ENCODE data around the gene HBEGF. TPM values are rescaled to one million over a fixed set of nuclear protein-coding genes. Genes with fewer than 3 reads are reported as not detected.

HBEGF gene
- total RNA-seq, 4 donors from 2014 or later = 5.8 to 13.0 (median 12.6) TPM

DNA sequence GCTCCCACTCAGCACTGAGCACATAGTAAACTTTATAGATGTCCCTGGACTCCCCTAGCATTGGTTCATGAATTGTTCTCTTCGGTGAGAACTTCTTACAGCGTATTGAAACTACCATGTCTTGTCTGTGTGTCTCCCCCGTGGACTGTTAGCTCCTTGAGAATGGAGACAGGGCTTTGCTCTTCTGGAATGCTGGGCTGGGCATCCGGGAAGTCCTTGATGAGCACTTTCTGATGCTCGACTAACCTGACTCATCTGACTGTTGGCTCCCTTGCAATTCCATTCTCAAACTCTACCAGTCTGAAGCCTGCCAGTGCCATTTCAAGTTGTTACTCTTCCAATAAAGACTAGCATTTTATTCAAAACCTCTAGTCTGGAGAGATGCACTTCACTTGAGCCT, 28.5 kb downstream of the HBEGF start:
- intact Hi-C loops (cut with DNase I) = no loop called here

DNA sequence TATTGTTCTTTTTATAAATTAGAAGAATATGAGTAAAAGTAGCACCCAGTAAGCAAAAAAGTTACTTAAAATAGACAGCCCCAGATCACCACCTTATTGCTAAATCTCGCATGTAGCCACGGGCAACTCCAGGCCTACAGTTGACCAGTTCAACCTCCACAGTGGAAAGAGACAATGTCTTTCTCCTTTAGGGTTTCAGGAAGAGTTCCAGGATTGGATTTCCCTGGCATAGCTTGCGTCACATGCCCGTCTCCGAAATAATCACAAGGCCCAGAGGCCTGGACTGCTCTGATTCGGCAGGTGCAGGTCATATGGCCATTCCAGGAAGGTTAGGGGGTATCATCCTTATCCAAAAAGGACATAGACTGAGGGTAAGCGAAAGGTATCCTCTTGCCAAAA, 33.6 kb downstream of the HBEGF start:
- intact Hi-C loops (cut with DNase I) = no loop called here

More for the DNA sequence above, 28.5 kb downstream of the HBEGF start:
- TF ChIP-seq, protein P1, sequence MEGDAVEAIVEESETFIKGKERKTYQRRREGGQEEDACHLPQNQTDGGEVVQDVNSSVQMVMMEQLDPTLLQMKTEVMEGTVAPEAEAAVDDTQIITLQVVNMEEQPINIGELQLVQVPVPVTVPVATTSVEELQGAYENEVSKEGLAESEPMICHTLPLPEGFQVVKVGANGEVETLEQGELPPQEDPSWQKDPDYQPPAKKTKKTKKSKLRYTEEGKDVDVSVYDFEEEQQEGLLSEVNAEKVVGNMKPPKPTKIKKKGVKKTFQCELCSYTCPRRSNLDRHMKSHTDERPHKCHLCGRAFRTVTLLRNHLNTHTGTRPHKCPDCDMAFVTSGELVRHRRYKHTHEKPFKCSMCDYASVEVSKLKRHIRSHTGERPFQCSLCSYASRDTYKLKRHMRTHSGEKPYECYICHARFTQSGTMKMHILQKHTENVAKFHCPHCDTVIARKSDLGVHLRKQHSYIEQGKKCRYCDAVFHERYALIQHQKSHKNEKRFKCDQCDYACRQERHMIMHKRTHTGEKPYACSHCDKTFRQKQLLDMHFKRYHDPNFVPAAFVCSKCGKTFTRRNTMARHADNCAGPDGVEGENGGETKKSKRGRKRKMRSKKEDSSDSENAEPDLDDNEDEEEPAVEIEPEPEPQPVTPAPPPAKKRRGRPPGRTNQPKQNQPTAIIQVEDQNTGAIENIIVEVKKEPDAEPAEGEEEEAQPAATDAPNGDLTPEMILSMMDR (IDR thresholded peaks at IDR 0.05) = no peak
- TF ChIP-seq POLR2A (IDR thresholded peaks at IDR 0.05) = no peak
- Histone ChIP-seq H3K27me3 (no peaks in the 10 kb centered on the region), H3K4me1 (peaks cover 24 to 49% of the 10 kb centered on the region in 2 donors), H3K9me3 (no peaks in the 10 kb centered on the region), H3K4me3 (replicated peaks in 1 of 3) (no peak overlapping the region), H3K36me3 (no peaks in the 10 kb centered on the region), H3K27ac (peak overlapping the region in 1 of 3 donors; percentile 57)
- DNase-seq = peak; percentile 36 to 51
- 48 to 53% methylated on average over 5 of the region's 5 CpGs for WGBS, 2 donors

DNA sequence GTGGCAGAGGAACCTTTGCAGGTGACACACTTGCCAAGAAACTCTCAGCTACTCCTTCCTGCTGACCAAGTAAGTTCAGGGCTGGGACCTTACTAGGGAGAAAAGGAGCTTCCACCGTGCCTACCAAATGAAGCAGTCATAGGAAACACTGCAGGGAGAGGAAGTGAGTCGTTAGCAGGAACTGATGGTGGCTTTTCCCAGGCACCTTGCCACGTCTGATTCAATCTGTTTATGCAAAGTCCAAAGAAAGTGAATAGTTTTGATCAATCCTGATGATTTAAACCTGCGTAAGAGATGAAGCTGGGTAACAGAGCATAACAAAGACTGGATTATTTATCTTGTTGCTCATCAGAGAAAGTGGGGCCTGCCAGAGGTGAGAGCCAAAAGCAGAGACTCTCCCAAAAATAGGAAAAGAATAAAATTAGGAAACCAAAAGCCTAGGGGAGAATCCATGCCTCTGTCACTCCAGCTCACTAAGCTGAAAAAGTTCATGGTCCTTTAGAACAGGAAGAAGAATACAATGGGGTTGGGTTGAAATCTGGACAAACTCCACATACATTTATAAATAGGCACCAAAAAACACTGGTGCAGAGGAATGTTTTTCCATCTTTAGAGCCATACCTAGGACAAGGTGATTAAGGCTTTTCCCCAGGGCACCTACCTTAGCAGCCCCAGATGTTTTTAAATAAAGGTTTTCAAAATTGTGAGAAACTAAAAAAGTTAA, 34.2 kb downstream of the HBEGF start:
- peak overlapping the region; percentile 29 to 78 (median 66) for H3K27ac ChIP-seq
- no peak overlapping the region for H3K4me3 ChIP-seq (replicated peaks in 1 of 3)
- no peaks in the 10 kb centered on the region for H3K27me3 ChIP-seq
- DNase-seq = no peak
- H3K36me3 ChIP-seq = no peaks in the 10 kb centered on the region
- TF ChIP-seq POLR2A (IDR thresholded peaks at IDR 0.05) = no peak
- TF ChIP-seq, protein P1 (IDR thresholded peaks at IDR 0.05) = no peak
- 22 to 50% methylated on average over 4 of the region's 4 CpGs for WGBS, 2 donors
- H3K9me3 ChIP-seq = no peaks in the 10 kb centered on the region
- intact Hi-C loops (cut with DNase I) = no loop called here
- peaks cover 22 to 39% of the 10 kb centered on the region in 2 donors for H3K4me1 ChIP-seq

More for the DNA sequence above, 33.6 kb downstream of the HBEGF start:
- H3K36me3 ChIP-seq = no peaks in the 10 kb centered on the region
- TF ChIP-seq, protein P1 (IDR thresholded peaks at IDR 0.05) = no peak
- no peak for TF ChIP-seq POLR2A (IDR thresholded peaks at IDR 0.05)
- H3K9me3 ChIP-seq = no peaks in the 10 kb centered on the region
- peaks cover 22 to 43% of the 10 kb centered on the region in 2 donors for H3K4me1 ChIP-seq
- peak overlapping the region; percentile 29 to 78 (median 66) for H3K27ac ChIP-seq
- 85 to 89% methylated on average over 7 of the region's 7 CpGs for WGBS, 2 donors
- H3K27me3 ChIP-seq = no peaks in the 10 kb centered on the region
- no peak overlapping the region for H3K4me3 ChIP-seq (replicated peaks in 1 of 3)
- no peak for DNase-seq

DNA sequence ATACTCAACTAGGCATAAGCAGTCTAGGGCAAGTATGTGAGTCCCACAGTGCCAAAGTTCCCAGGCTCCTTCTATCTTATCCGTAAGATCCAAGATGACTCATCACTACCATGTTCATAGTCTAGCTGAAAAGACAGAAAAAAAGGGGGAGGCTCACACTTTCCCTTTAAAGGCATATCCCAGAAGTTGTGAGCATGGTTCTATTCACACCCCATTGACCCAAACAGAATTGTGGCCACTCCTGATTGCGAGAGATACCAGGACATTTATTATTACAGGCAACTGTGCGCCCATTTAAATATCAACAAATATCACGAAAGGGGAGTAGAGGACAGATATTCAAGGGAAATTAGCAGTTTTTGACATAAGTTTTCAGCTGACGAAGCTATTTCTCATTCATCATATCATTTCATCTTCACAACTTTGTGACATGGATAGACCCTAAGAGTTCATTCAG, 35.4 kb downstream of the HBEGF start:
- TF ChIP-seq, protein P1 (IDR thresholded peaks at IDR 0.05) = no peak
- TF ChIP-seq POLR2A (IDR thresholded peaks at IDR 0.05) = no peak
- H3K27me3 ChIP-seq = no peaks in the 10 kb centered on the region
- intact Hi-C loops (cut with DNase I) = no loop called here
- H3K36me3 ChIP-seq = no peaks in the 10 kb centered on the region
- H3K4me1 ChIP-seq = peaks cover 19 to 31% of the 10 kb centered on the region in 2 donors
- no peaks in the 10 kb centered on the region for H3K9me3 ChIP-seq
- H3K27ac ChIP-seq = peak overlapping the region in 1 of 3 donors; percentile 78
- whole genome bisulfite sequencing, 2 donors = 86 to 91% methylated on average over 5 of the region's 5 CpGs
- no peak for DNase-seq
- H3K4me3 ChIP-seq (replicated peaks in 1 of 3) = no peak overlapping the region

DNA sequence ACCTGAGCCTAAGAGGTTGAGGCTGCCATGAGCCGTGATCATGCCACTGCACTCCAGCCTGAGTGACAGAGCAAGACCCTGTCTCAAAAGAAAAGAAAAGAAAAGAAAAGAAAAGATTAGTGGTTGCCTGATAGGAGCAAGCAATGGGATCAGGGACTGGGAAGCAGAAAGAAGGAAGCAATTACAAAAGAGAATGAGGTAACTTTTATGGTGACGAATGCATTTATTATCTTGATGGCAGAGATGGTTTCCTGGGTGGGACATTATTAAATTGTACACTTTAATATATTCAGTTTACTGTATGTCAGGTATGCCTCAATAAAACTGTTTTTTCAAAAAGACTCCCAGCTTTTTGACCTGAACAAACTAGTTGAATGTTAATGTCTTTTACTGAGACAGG, 36.0 kb downstream of the HBEGF start:
- Histone ChIP-seq H3K36me3 (no peaks in the 10 kb centered on the region), H3K9me3 (no peaks in the 10 kb centered on the region), H3K4me3 (replicated peaks in 1 of 3) (no peak overlapping the region), H3K27me3 (no peaks in the 10 kb centered on the region), H3K4me1 (peaks cover 19 to 31% of the 10 kb centered on the region in 2 donors), H3K27ac (peak overlapping the region in 1 of 3 donors; percentile 78)
- no peak for DNase-seq
- intact Hi-C loops (cut with DNase I) = no loop called here
- 66 to 72% methylated on average over 2 of the region's 2 CpGs for WGBS, 2 donors
- no peak for TF ChIP-seq POLR2A (IDR thresholded peaks at IDR 0.05)
- TF ChIP-seq, protein P1 (IDR thresholded peaks at IDR 0.05) = no peak

Data from thyroid gland (tissue), 4 donors.